ENCODE results near the gene OLFM2. TPM values are rescaled to one million over a fixed set of nuclear protein-coding genes. Genes with fewer than 3 reads are reported as not detected.

The OLFM2 gene
- total RNA-seq, 2 donors from 2014 or later = 33.1 to 58.1 TPM

GRCh38 chr19:9914001-9914314 is 22.4 kb downstream of the OLFM2 start:
- no peaks in the 10 kb centered on the region for H3K9me3 Mint-ChIP-seq
- H3K27me3 ChIP-seq (ENCODE audit: control insufficient read depth, insufficient read depth, low read length, poor library complexity, severe bottlenecking) = peaks cover 10% of the 10 kb centered on the region
- H3K4me1 Mint-ChIP-seq = peaks cover 9% of the 10 kb centered on the region
- H3K4me3 ChIP-seq (ENCODE audit: low read length) = peak overlapping the region; percentile 83
- no peaks in the 10 kb centered on the region for H3K36me3 Mint-ChIP-seq (ENCODE audit: low read depth)
- DNase-seq = peak; percentile 78
- H3K4me1 ChIP-seq (ENCODE audit: control insufficient read depth, insufficient read depth, low read length) = no peaks in the 10 kb centered on the region
- H3K9ac ChIP-seq (ENCODE audit: extremely low read depth, low read length, poor library complexity, severe bottlenecking) = peak overlapping the region; percentile 82
- TF ChIP-seq, protein P1, sequence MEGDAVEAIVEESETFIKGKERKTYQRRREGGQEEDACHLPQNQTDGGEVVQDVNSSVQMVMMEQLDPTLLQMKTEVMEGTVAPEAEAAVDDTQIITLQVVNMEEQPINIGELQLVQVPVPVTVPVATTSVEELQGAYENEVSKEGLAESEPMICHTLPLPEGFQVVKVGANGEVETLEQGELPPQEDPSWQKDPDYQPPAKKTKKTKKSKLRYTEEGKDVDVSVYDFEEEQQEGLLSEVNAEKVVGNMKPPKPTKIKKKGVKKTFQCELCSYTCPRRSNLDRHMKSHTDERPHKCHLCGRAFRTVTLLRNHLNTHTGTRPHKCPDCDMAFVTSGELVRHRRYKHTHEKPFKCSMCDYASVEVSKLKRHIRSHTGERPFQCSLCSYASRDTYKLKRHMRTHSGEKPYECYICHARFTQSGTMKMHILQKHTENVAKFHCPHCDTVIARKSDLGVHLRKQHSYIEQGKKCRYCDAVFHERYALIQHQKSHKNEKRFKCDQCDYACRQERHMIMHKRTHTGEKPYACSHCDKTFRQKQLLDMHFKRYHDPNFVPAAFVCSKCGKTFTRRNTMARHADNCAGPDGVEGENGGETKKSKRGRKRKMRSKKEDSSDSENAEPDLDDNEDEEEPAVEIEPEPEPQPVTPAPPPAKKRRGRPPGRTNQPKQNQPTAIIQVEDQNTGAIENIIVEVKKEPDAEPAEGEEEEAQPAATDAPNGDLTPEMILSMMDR (conservative IDR thresholded peaks at IDR 0.05) = no peak
- peak overlapping the region; percentile 60 for H3K4me3 Mint-ChIP-seq
- 0% methylated on average over 1 to 21 of the region's 27 CpGs for WGBS, 2 experiments (ENCODE audit: insufficient coverage in 1 of 2, insufficient read length in 1 of 2)
- H3K36me3 ChIP-seq (ENCODE audit: control insufficient read depth, insufficient read depth, low read length) = no peaks in the 10 kb centered on the region
- H3K27me3 Mint-ChIP-seq (ENCODE audit: insufficient read depth) = peaks cover 7% of the 10 kb centered on the region
- no peaks in the 10 kb centered on the region for H3K9me3 ChIP-seq (ENCODE audit: control insufficient read depth, low read length)
- H3K27ac Mint-ChIP-seq = peak overlapping the region; percentile 90
- no peak overlapping the region for H3K27ac ChIP-seq (ENCODE audit: low read depth, low read length)

DNA sequence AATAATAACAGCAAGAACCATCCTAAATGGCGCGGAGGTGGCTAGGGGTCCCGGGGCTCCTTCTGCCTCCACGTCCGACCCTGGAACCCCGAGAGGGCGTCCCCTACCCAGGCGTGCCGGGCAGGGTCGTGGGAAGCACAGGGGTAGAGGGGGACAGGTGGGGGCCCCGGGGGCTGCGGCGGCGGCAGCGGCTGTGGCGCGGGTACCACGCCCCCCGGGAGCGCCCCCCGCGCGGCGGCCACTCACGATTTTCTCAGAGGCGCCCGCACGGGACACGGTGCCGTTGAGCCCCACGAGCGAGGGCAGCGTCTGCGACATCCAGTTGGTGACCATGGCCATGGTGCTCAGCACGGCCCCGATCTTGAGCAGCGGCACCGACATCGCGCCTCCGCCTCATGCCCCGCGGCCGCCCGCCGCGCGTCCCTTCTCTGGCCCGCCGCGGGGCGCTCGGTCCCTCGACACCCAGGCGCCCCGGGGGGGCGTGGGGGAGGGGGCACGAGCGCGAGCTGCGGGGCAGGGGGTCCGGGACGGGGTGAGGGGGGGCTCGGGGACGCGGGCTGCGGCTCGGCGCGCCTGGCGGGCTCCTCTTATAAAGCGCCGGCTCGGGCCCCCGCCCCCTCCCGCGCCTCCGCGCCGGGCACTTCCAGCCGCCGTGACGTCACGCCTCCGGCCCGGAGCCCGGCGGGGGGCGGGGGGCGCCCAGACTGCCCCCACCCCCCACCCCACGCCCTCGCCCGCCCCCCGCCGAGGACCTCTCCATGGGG is 22.9 kb downstream of the OLFM2 start:
- H3K27ac ChIP-seq (ENCODE audit: low read depth, low read length) = no peak overlapping the region
- peaks cover 9% of the 10 kb centered on the region for H3K4me1 Mint-ChIP-seq
- no peaks in the 10 kb centered on the region for H3K36me3 ChIP-seq (ENCODE audit: control insufficient read depth, insufficient read depth, low read length)
- WGBS, 2 experiments (ENCODE audit: insufficient coverage in 1 of 2, insufficient read length in 1 of 2) = 1 to 6% methylated on average over 7 to 70 of the region's 95 CpGs
- H3K9me3 Mint-ChIP-seq = no peaks in the 10 kb centered on the region
- TF ChIP-seq, protein P1 (conservative IDR thresholded peaks at IDR 0.05) = no peak
- no peaks in the 10 kb centered on the region for H3K36me3 Mint-ChIP-seq (ENCODE audit: low read depth)
- no peaks in the 10 kb centered on the region for H3K4me1 ChIP-seq (ENCODE audit: control insufficient read depth, insufficient read depth, low read length)
- H3K9me3 ChIP-seq (ENCODE audit: control insufficient read depth, low read length) = no peaks in the 10 kb centered on the region
- peaks cover 10% of the 10 kb centered on the region for H3K27me3 ChIP-seq (ENCODE audit: control insufficient read depth, insufficient read depth, low read length, poor library complexity, severe bottlenecking)
- H3K9ac ChIP-seq (ENCODE audit: extremely low read depth, low read length, poor library complexity, severe bottlenecking) = peak overlapping the region; percentile 30
- peak; percentile 72 for DNase-seq
- H3K27me3 Mint-ChIP-seq (ENCODE audit: insufficient read depth) = peaks cover 7% of the 10 kb centered on the region
- no peak overlapping the region for H3K4me3 Mint-ChIP-seq
- peak overlapping the region; percentile 81 for H3K4me3 ChIP-seq (ENCODE audit: low read length)
- peak overlapping the region; percentile 46 for H3K27ac Mint-ChIP-seq

- Histone ChIP-seq H3K9ac (ENCODE audit: extremely low read depth, low read length, poor library complexity, severe bottlenecking) (peak overlapping the region; percentile 30), H3K4me1 (ENCODE audit: control insufficient read depth, insufficient read depth, low read length) (no peaks in the 10 kb centered on the region), H3K27me3 (ENCODE audit: control insufficient read depth, insufficient read depth, low read length, poor library complexity, severe bottlenecking) (peaks cover 10% of the 10 kb centered on the region), H3K4me3 (ENCODE audit: low read length) (peak overlapping the region; percentile 81), H3K9me3 (ENCODE audit: control insufficient read depth, low read length) (no peaks in the 10 kb centered on the region), H3K36me3 (ENCODE audit: control insufficient read depth, insufficient read depth, low read length) (no peaks in the 10 kb centered on the region), H3K27ac (ENCODE audit: low read depth, low read length) (no peak overlapping the region)
- no peak overlapping the region for H3K4me3 Mint-ChIP-seq
- TF ChIP-seq, protein P1 (conservative IDR thresholded peaks at IDR 0.05) = no peak
- WGBS, 2 experiments (ENCODE audit: insufficient coverage in 1 of 2, insufficient read length in 1 of 2) = 29 to 33% methylated on average over 14 to 23 of the region's 24 CpGs
- H3K27ac Mint-ChIP-seq = peak overlapping the region; percentile 46
- no peak for DNase-seq
- no peaks in the 10 kb centered on the region for H3K9me3 Mint-ChIP-seq
- H3K36me3 Mint-ChIP-seq (ENCODE audit: low read depth) = no peaks in the 10 kb centered on the region
- peaks cover 9% of the 10 kb centered on the region for H3K4me1 Mint-ChIP-seq
- H3K27me3 Mint-ChIP-seq (ENCODE audit: insufficient read depth) = peaks cover 7% of the 10 kb centered on the region
These were observed 23.6 kb downstream of the OLFM2 start for GRCh38 chr19:9912551-9913236.

Data from endodermal cell (in vitro differentiated cells).